Fibroblast of skin of back (primary cell): ENCODE measurements around the gene PDE6D.
A peak's percentile ranks its signal among the peaks of the same experiment; 100 is the strongest.
"Not testable (repeated sequence)": the region's sequence is repeated elsewhere in the genome, so short reads cannot be mapped to it uniquely, and the experiment has no call there.

Experiments
- DNase-seq: peaks from one replicate; pipeline ENCODE4 v3.0.0-alpha.2; 2013

Gene PDE6D

GRCh38 chr2:231769170-231770136, 11.6 kb downstream of the PDE6D start:
- DNase-seq = no peak

- DNase-seq = no peak
Observed at GRCh38 chr2:231765496-231765929, 15.6 kb downstream of the PDE6D start.

- peak; percentile 39 for DNase-seq
Observed at GRCh38 chr2:231764760-231765159, 16.3 kb downstream of the PDE6D start.

- no peak for DNase-seq
Observed at GRCh38 chr2:231764124-231764523, 17.0 kb downstream of the PDE6D start.

GRCh38 chr2:231761735-231762134, 19.3 kb downstream of the PDE6D start:
- no peak for DNase-seq

- DNase-seq = no peak
Observed at GRCh38 chr2:231752061-231752460, 29.0 kb downstream of the PDE6D start.

GRCh38 chr2:231751042-231751815, 29.9 kb downstream of the PDE6D start:
- no peak for DNase-seq

- not testable (repeated sequence) for DNase-seq
Observed at GRCh38 chr2:231749016-231749415, 32.1 kb downstream of the PDE6D start.

GRCh38 chr2:231748153-231748896, 32.8 kb downstream of the PDE6D start:
- DNase-seq = not testable (repeated sequence)

- DNase-seq = no peak
Observed at GRCh38 chr2:231745303-231746038, 35.6 kb downstream of the PDE6D start.

GRCh38 chr2:231743376-231744116, 37.5 kb downstream of the PDE6D start:
- DNase-seq = no peak

GRCh38 chr2:231737761-231738160, 43.3 kb downstream of the PDE6D start:
- DNase-seq = no peak

- DNase-seq = no peak
Observed at GRCh38 chr2:231732604-231733003, 48.5 kb downstream of the PDE6D start.

- DNase-seq = no peak
Observed at GRCh38 chr2:231727621-231728020, 53.5 kb downstream of the PDE6D start.

- DNase-seq = no peak
Observed at GRCh38 chr2:231726276-231726675, 54.8 kb downstream of the PDE6D start.

- no peak for DNase-seq
Observed at GRCh38 chr2:231725476-231725875, 55.6 kb downstream of the PDE6D start.

GRCh38 chr2:231722721-231723307, 58.3 kb downstream of the PDE6D start:
- no peak for DNase-seq

- DNase-seq = no peak
Observed at GRCh38 chr2:231720987-231721966, 59.8 kb downstream of the PDE6D start.

- no peak for DNase-seq
Observed at GRCh38 chr2:231720292-231720986, 60.6 kb downstream of the PDE6D start.
